Smooth muscle cell (in vitro differentiated cells): ENCODE measurements around the gene MAP7D1. TPM values are rescaled to one million over a fixed set of nuclear protein-coding genes. Genes with fewer than 3 reads are reported as not detected.

ENCODE experiments used
- DNase-seq: peaks from one replicate; lab custom pipeline; 2025; ENCODE audit not compliant: unreplicated experiment; lab: John Stamatoyannopoulos, UW
- H2AFZ ChIP-seq: fragments of 200-600 bp; sonication (generic); 2 replicates; pipeline ENCODE4 v1.6.0; 2016; ENCODE audit warnings: antibody characterized with exemption, low read depth, mild to moderate bottlenecking
- H3F3A ChIP-seq: fragments of 200-600 bp; sonication (generic); 2 replicates; pipeline ENCODE4 v1.6.0; 2017; ENCODE audit warnings: antibody characterized with exemption, low read depth
- H3K27ac ChIP-seq: fragments of 200-600 bp; sonication (generic); 2 replicates; pipeline ENCODE4 v1.5.1; 2016; ENCODE audit warnings: low read depth, mild to moderate bottlenecking
- H3K27me3 ChIP-seq: fragments of 200-600 bp; sonication (generic); 2 replicates; pipeline ENCODE4 v1.6.1; 2016; ENCODE audit warnings: low read depth, mild to moderate bottlenecking
- H3K36me3 ChIP-seq: fragments of 200-600 bp; sonication (generic); 2 replicates; pipeline ENCODE4 v1.5.1; 2016; ENCODE audit warnings: low read depth
- H3K4me1 ChIP-seq: fragments of 200-600 bp; sonication (generic); 2 replicates; pipeline ENCODE4 v1.5.1; 2016; ENCODE audit warnings: low read depth
- H3K4me2 ChIP-seq: fragments of 200-600 bp; sonication (generic); 2 replicates; pipeline ENCODE4 v1.6.0; 2016; ENCODE audit warnings: mild to moderate bottlenecking
- H3K4me3 ChIP-seq: fragments of 200-600 bp; sonication (generic); 2 replicates; pipeline ENCODE4 v1.5.1; 2016; ENCODE audit warnings: mild to moderate bottlenecking
- H3K79me2 ChIP-seq: fragments of 200-600 bp; sonication (generic); 2 replicates; pipeline ENCODE4 v1.6.0; 2016; ENCODE audit warnings: low read depth, mild to moderate bottlenecking
- H3K9ac ChIP-seq: fragments of 200-600 bp; sonication (generic); 2 replicates; pipeline ENCODE4 v1.6.0; 2016; ENCODE audit warnings: low read depth
- H3K9me3 ChIP-seq: fragments of 200-600 bp; sonication (generic); replicated peaks from 2 replicates; pipeline ENCODE4 v1.5.1; 2016; ENCODE audit warnings: low read depth
- H4K20me1 ChIP-seq: fragments of 200-600 bp; sonication (generic); 2 replicates; pipeline ENCODE4 v1.6.0; 2016; ENCODE audit warnings: low read depth
- WGBS: methylation state at CpG from one replicate; pipeline ENCODE4 v1.1.7; 2016; ENCODE audit warnings: low lambda C conversion rate; 5-methylcytosine and 5-hydroxymethylcytosine counted together
- polyA plus RNA-seq: library from polyadenylated mRNA; unstranded; fragments of >200 nt; fragmentation: Nextera tagmentation; extraction: Ambion mirVana; gene quantifications from 2 replicates; pipeline ENCODE4 v1.2.1, GENCODE V29; 2016
- total RNA-seq: library from RNA; depleted of rRNA; stranded (reverse); fragments of >200 nt; gene quantifications from 2 replicates; pipeline ENCODE4 v1.2.3, GENCODE V29; 2014
- TF ChIP-seq, protein P1 (sequence below): fragments of 200-600 bp; sonication (generic); IDR thresholded peaks from 2 replicates; pipeline ENCODE4 v1.5.1; 2017; ENCODE audit warnings: borderline replicate concordance, mild to moderate bottlenecking, antibody characterized with exemption; ENCODE audit not compliant: insufficient read depth, poor library complexity, severe bottlenecking

Gene MAP7D1
- total and polyA plus RNA-seq, 2 experiments from 2014 or later = 109 to 169 TPM

DNA sequence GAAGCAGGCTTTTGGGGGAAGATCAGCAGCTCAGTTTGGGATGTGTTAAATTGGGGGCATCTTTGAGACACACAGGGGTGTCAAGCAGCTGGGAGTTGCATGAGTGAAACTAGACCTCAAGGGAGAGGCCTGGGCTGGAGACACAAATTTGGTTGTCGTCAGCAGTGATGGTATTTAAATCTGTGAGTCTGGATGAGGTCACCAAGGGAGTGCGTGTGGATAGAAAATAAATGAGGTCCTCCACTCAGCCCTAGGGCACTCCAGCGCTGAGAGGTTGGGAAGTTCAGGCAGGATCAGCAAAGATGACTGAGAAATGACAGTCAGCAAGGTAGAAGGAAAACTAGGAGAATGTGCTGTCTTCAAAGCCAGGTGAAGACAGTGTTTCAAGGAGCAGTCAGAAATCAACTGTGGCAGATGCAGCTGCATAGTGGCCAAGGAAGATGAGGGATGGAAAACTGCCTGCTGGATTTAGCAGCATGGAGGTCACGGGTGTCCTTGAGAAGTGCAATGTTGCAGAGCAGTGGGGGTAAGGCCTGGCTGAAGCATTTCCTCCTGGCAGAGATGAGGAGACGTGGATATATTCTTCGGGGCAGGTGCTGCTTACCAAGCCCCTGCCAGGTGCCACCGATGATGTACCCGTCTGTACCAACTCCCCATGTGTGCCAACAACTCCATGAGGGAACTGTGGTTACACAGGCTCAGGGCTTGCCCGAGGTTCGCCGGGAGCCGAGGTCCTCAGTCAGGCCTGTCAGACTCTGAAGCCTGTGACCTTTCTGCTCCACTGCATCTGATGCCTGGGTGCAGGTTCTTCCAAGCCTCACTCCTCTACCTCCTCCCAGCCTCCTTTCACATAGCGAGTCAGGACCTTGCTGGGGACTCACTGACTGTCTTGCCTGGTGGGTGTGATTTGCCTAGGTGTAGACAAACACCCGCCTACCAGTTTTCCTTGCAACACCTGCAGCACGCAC, 11.3 kb downstream of the MAP7D1 start:
- TF ChIP-seq, protein P1, sequence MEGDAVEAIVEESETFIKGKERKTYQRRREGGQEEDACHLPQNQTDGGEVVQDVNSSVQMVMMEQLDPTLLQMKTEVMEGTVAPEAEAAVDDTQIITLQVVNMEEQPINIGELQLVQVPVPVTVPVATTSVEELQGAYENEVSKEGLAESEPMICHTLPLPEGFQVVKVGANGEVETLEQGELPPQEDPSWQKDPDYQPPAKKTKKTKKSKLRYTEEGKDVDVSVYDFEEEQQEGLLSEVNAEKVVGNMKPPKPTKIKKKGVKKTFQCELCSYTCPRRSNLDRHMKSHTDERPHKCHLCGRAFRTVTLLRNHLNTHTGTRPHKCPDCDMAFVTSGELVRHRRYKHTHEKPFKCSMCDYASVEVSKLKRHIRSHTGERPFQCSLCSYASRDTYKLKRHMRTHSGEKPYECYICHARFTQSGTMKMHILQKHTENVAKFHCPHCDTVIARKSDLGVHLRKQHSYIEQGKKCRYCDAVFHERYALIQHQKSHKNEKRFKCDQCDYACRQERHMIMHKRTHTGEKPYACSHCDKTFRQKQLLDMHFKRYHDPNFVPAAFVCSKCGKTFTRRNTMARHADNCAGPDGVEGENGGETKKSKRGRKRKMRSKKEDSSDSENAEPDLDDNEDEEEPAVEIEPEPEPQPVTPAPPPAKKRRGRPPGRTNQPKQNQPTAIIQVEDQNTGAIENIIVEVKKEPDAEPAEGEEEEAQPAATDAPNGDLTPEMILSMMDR = no peak
- H4K20me1 ChIP-seq = peaks cover 98% of the 10 kb centered on the region
- no peak for DNase-seq

DNA sequence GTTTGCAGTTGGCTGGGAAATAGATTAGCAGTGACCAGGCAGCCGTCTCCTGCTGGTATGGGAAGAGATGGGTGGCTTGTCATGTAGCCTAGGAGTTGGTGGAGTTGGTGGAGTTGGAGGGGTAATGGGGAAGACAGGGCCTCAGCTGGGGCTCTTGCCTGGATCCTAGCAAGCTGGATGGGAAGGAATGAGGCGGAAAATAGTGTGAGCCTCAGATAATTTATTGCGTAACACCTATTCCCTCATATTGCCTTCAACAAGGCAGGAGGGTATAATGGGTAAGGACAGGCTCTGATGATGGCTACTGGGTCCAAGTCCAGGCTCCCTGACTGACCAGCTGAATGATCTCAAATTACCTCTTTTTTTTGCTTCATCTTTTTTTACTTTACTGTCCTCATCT, 12.6 kb downstream of the MAP7D1 start:
- Histone ChIP-seq H3K36me3 (no peaks in the 10 kb centered on the region), H3K4me2 (no peak overlapping the region), H3K27ac (peak overlapping the region; percentile 95), H3K4me1 (peaks cover 3% of the 10 kb centered on the region), H3F3A (no peaks in the 10 kb centered on the region), H3K9me3 (no peaks in the 10 kb centered on the region), H3K79me2 (peaks cover 94% of the 10 kb centered on the region), H3K9ac (no peak overlapping the region), H4K20me1 (peaks cover 98% of the 10 kb centered on the region), H3K4me3 (no peak overlapping the region), H2AFZ (no peak overlapping the region), H3K27me3 (no peaks in the 10 kb centered on the region)
- 84% methylated on average over 3 of the region's 3 CpGs for WGBS
- no peak for DNase-seq
- TF ChIP-seq, protein P1 = no peak

More for the DNA sequence above, 11.3 kb downstream of the MAP7D1 start:
- peak overlapping the region; percentile 85 for H3K9ac ChIP-seq
- H3K4me1 ChIP-seq = no peaks in the 10 kb centered on the region
- no peaks in the 10 kb centered on the region for H3K27me3 ChIP-seq
- H3K9me3 ChIP-seq = no peaks in the 10 kb centered on the region
- H3K79me2 ChIP-seq = peaks cover 100% of the 10 kb centered on the region
- WGBS = 81% methylated on average over 15 of the region's 15 CpGs
- no peaks in the 10 kb centered on the region for H3F3A ChIP-seq
- no peaks in the 10 kb centered on the region for H3K36me3 ChIP-seq
- peak overlapping the region; percentile 95 for H3K27ac ChIP-seq
- H3K4me2 ChIP-seq = no peak overlapping the region
- no peak overlapping the region for H3K4me3 ChIP-seq
- H2AFZ ChIP-seq = no peak overlapping the region

DNA sequence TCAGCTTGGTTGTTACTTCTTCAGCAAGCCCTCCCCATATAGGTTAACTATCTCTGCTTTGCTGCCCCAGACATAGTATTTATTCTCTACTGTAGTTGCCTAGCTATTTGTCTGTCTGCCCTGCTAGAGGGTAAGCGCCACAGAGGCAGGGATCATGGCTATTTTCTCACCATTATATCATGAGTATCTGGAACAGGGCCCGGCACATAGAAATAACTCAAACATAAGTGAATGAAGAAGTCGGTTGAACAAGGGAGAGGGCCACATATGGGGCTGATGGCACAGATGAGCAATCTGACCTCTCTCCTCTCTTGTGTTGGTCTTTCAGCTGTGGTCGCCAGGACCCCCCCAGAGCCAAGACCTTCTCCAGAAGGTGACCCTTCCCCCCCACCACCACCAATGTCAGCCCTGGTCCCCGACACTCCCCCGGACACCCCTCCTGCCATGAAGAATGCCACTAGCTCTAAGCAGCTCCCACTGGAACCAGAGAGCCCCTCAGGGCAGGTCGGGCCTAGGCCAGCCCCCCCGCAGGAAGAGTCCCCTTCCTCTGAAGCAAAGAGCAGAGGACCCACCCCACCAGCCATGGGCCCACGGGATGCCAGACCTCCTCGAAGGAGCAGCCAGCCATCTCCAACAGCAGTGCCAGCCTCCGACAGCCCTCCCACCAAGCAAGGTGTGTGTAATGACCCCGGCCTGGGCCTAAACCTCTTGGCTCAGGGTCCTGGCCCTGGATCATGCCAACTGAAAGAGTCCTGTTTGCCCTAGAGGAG, 14.9 kb downstream of the MAP7D1 start:
- no peak overlapping the region for H3K9ac ChIP-seq
- H3K27ac ChIP-seq = peak overlapping the region; percentile 85
- H3K4me3 ChIP-seq = no peak overlapping the region
- H3F3A ChIP-seq = peaks cover 3% of the 10 kb centered on the region
- H4K20me1 ChIP-seq = peaks cover 97% of the 10 kb centered on the region
- H3K27me3 ChIP-seq = no peaks in the 10 kb centered on the region
- peaks cover 3% of the 10 kb centered on the region for H3K4me1 ChIP-seq
- no peaks in the 10 kb centered on the region for H3K36me3 ChIP-seq
- H3K79me2 ChIP-seq = peaks cover 92% of the 10 kb centered on the region
- H3K4me2 ChIP-seq = no peak overlapping the region
- TF ChIP-seq, protein P1 = no peak
- DNase-seq = no peak
- H3K9me3 ChIP-seq = no peaks in the 10 kb centered on the region
- 95% methylated on average over 9 of the region's 12 CpGs for WGBS
- no peak overlapping the region for H2AFZ ChIP-seq
